GM19035 (cell line): ENCODE data around the gene TBC1D22A.

Experiments used
- ATAC-seq: cut with Tn5 transposase; IDR thresholded peaks from one replicate; pipeline ENCODE4 v1.9.1; 2021; ENCODE audit not compliant: unreplicated experiment

The TBC1D22A gene

GRCh38 chr22:46876357-46876934 is 114.0 kb downstream of the TBC1D22A start:
- no peak for ATAC-seq

- ATAC-seq = no peak
Observed at GRCh38 chr22:46878191-46878948, 115.9 kb downstream of the TBC1D22A start.

- ATAC-seq = no peak
Observed at GRCh38 chr22:46879083-46879482, 116.6 kb downstream of the TBC1D22A start.

- no peak for ATAC-seq
Observed at GRCh38 chr22:46881373-46882118, 119.1 kb downstream of the TBC1D22A start.

- ATAC-seq = no peak
Observed at GRCh38 chr22:46883092-46883910, 120.9 kb downstream of the TBC1D22A start.

GRCh38 chr22:46884365-46884764 is 121.9 kb downstream of the TBC1D22A start:
- no peak for ATAC-seq

- no peak for ATAC-seq
Observed at GRCh38 chr22:46887978-46888377, 125.5 kb downstream of the TBC1D22A start.

GRCh38 chr22:46890819-46891218 is 128.4 kb downstream of the TBC1D22A start:
- ATAC-seq = no peak

- no peak for ATAC-seq
Observed at GRCh38 chr22:46891382-46891951, 129.0 kb downstream of the TBC1D22A start.

- ATAC-seq = no peak
Observed at GRCh38 chr22:46892866-46893265, 130.4 kb downstream of the TBC1D22A start.

- no peak for ATAC-seq
Observed at GRCh38 chr22:46893281-46894020, 131.0 kb downstream of the TBC1D22A start.

GRCh38 chr22:46894081-46894671 is 131.7 kb downstream of the TBC1D22A start:
- ATAC-seq = no peak

- ATAC-seq = no peak
Observed at GRCh38 chr22:46894851-46895640, 132.6 kb downstream of the TBC1D22A start.

GRCh38 chr22:46895753-46896152 is 133.3 kb downstream of the TBC1D22A start:
- no peak for ATAC-seq

GRCh38 chr22:46896166-46896565 is 133.7 kb downstream of the TBC1D22A start:
- no peak for ATAC-seq

GRCh38 chr22:46896568-46897245 is 134.3 kb downstream of the TBC1D22A start:
- no peak for ATAC-seq

GRCh38 chr22:46897246-46897623 is 134.8 kb downstream of the TBC1D22A start:
- no peak for ATAC-seq

- ATAC-seq = no peak
Observed at GRCh38 chr22:46900549-46900948, 138.1 kb downstream of the TBC1D22A start.
